GM19463 (cell line): ENCODE measurements around the gene CTSO.
"Not testable (repeated sequence)": the region's sequence is repeated elsewhere in the genome, so short reads cannot be mapped to it uniquely, and the experiment has no call there.

Source experiments
- ATAC-seq: cut with Tn5 transposase; IDR thresholded peaks from one replicate; pipeline ENCODE4 v1.9.1; 2021; ENCODE audit warnings: mild to moderate bottlenecking, moderate library complexity; ENCODE audit not compliant: unreplicated experiment

The CTSO gene

GRCh38 chr4:155954939-155955338, 1.3 kb upstream of the CTSO start:
- ATAC-seq, result no peak

GRCh38 chr4:155954118-155954685, 536 bp upstream of the CTSO start:
- no peak for ATAC-seq

GRCh38 chr4:155952501-155952901, 1.2 kb downstream of the CTSO start:
- ATAC-seq, result no peak

- no peak for ATAC-seq
Measured at GRCh38 chr4:155950461-155950860, 3.2 kb downstream of the CTSO start.

GRCh38 chr4:155948541-155948940, 5.1 kb downstream of the CTSO start:
- ATAC-seq, result no peak

- no peak for ATAC-seq
Measured at GRCh38 chr4:155946486-155946885, 7.2 kb downstream of the CTSO start.

- no peak for ATAC-seq
Measured at GRCh38 chr4:155944516-155944915, 9.2 kb downstream of the CTSO start.

GRCh38 chr4:155943605-155944291, 9.9 kb downstream of the CTSO start:
- no peak for ATAC-seq

GRCh38 chr4:155941820-155942219, 11.8 kb downstream of the CTSO start:
- no peak for ATAC-seq

GRCh38 chr4:155941085-155941790, 12.4 kb downstream of the CTSO start:
- no peak for ATAC-seq

- ATAC-seq, result no peak
Measured at GRCh38 chr4:155935389-155935986, 18.2 kb downstream of the CTSO start.

GRCh38 chr4:155934634-155935033, 19.0 kb downstream of the CTSO start:
- not testable (repeated sequence) for ATAC-seq

- ATAC-seq, result no peak
Measured at GRCh38 chr4:155931634-155932033, 22.0 kb downstream of the CTSO start.

GRCh38 chr4:155930330-155930729, 23.3 kb downstream of the CTSO start:
- ATAC-seq, result no peak

GRCh38 chr4:155929833-155930232, 23.8 kb downstream of the CTSO start:
- no peak for ATAC-seq

- ATAC-seq, result no peak
Measured at GRCh38 chr4:155924637-155925036, 29.0 kb downstream of the CTSO start.

GRCh38 chr4:155921597-155921996, 32.1 kb downstream of the CTSO start:
- no peak for ATAC-seq

- no peak for ATAC-seq
Measured at GRCh38 chr4:155914782-155915181, 38.9 kb downstream of the CTSO start.

GRCh38 chr4:155911905-155912304, 41.8 kb downstream of the CTSO start:
- ATAC-seq, result no peak

- no peak for ATAC-seq
Measured at GRCh38 chr4:155909615-155910226, 43.9 kb downstream of the CTSO start.
